IPS-15b (cell line): ENCODE data around the gene CALD1.

Experiments used
- H3K27me3 ChIP-seq: one replicate; pipeline ENCODE4 v1.6.1; 2013; ENCODE audit warnings: low read length; ENCODE audit not compliant: control insufficient read depth, insufficient read depth
- H3K36me3 ChIP-seq: one replicate; pipeline ENCODE4 v1.6.1; 2013; ENCODE audit warnings: low read length; ENCODE audit not compliant: control insufficient read depth, insufficient read depth
- H3K4me1 ChIP-seq: one replicate; pipeline ENCODE4 v1.6.1; 2013; ENCODE audit warnings: mild to moderate bottlenecking, low read length; ENCODE audit not compliant: control insufficient read depth, insufficient read depth
- H3K4me3 ChIP-seq: one replicate; pipeline ENCODE4 v1.5.1; 2013; ENCODE audit warnings: low read depth, low read length
- H3K9ac ChIP-seq: one replicate; pipeline ENCODE4 v1.6.1; 2013; ENCODE audit warnings: low read depth, mild to moderate bottlenecking, low read length
- H3K9me3 ChIP-seq: one replicate; pipeline ENCODE4 v1.6.1; 2013; ENCODE audit warnings: mild to moderate bottlenecking, low read length; ENCODE audit not compliant: control insufficient read depth, insufficient read depth

The CALD1 gene

GRCh38 chr7:134855442-134855841 lies 76.0 kb downstream of the CALD1 start:
- Histone ChIP-seq H3K36me3 (no peaks in the 10 kb centered on the region), H3K9me3 (no peaks in the 10 kb centered on the region), H3K4me3 (no peak overlapping the region), H3K4me1 (peaks cover 10% of the 10 kb centered on the region), H3K27me3 (no peaks in the 10 kb centered on the region), H3K9ac (no peak overlapping the region)

DNA sequence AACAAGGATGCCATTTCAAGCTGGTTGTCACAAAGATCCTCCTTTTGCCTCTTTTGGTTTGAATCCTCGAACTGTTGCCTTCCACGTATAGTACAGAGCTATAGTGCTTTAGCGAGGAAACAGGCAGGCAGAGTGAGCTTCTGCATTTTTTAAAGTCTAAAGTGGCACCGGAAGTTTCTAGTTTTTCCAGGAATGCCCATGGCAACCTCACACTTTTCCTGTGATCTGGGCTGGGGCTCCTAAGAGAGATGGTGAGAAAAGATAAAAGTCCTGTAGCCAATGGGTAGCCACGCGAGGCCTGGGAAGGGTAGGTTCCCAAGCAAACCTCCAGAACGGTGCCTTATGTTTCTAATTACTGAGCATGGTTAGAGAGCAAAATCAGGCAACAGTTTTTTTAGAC lies 76.7 kb downstream of the CALD1 start:
- Histone ChIP-seq H3K4me1 (peaks cover 10% of the 10 kb centered on the region), H3K36me3 (no peaks in the 10 kb centered on the region), H3K9me3 (no peaks in the 10 kb centered on the region), H3K27me3 (no peaks in the 10 kb centered on the region), H3K9ac (no peak overlapping the region), H3K4me3 (no peak overlapping the region)

GRCh38 chr7:134856691-134857090 lies 77.3 kb downstream of the CALD1 start:
- Histone ChIP-seq H3K9ac (no peak overlapping the region), H3K27me3 (no peaks in the 10 kb centered on the region), H3K9me3 (no peaks in the 10 kb centered on the region), H3K4me3 (no peak overlapping the region), H3K36me3 (no peaks in the 10 kb centered on the region), H3K4me1 (peaks cover 10% of the 10 kb centered on the region)

GRCh38 chr7:134857958-134858357 lies 78.5 kb downstream of the CALD1 start:
- H3K4me1 ChIP-seq: peaks cover 10% of the 10 kb centered on the region

GRCh38 chr7:134859783-134860182 lies 80.3 kb downstream of the CALD1 start:
- Histone ChIP-seq H3K4me3 (no peak overlapping the region), H3K27me3 (no peaks in the 10 kb centered on the region), H3K4me1 (peaks cover 10% of the 10 kb centered on the region), H3K36me3 (no peaks in the 10 kb centered on the region), H3K9ac (no peak overlapping the region), H3K9me3 (no peaks in the 10 kb centered on the region)

More at GRCh38 chr7:134857958-134858357, 78.5 kb downstream of the CALD1 start:
- H3K9me3 ChIP-seq: no peaks in the 10 kb centered on the region
- H3K4me3 ChIP-seq: no peak overlapping the region
- no peaks in the 10 kb centered on the region for H3K36me3 ChIP-seq
- no peak overlapping the region for H3K9ac ChIP-seq
- no peaks in the 10 kb centered on the region for H3K27me3 ChIP-seq

DNA sequence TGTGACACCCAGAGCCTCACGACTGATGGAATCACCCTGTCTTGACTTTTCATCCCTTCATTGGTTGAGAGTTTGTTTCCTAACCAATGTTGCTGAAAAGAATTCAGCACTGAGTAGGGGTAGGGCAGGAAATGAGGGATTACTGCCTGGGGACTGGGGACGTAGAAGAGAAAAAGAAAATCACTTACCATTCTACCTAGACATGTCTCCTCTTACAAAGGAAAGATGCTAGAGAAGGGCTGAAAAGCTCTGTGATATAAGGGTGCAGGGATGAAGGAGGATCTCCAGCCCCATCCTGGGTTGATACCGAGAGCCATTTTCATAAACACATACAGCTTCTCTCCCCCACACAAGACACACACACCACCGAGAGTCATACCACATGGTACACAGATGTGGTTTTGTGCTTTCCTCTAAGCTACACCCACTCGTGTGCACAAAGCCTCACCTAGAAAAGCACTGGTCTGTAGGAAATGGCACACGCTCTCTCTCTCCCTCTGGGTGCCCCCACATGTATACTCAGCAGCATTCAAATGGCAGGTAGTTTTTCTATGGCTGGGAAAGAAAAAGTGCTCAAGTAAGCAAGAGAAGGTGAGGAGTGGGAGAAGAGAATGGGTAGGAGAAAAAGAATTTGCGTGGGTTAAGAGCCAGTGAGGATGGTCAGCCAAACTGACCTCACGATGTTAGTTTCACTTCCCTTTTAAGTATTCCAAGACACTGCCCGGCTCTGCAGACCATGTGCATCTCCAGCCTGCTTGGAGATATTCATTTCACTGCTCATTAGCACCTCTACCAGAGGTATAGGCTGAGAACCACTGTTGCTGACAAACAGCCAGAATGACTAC lies 85.8 kb downstream of the CALD1 start:
- peaks cover 5% of the 10 kb centered on the region for H3K4me1 ChIP-seq
- no peak overlapping the region for H3K4me3 ChIP-seq
- H3K27me3 ChIP-seq: no peaks in the 10 kb centered on the region
- H3K9ac ChIP-seq: no peak overlapping the region
- H3K36me3 ChIP-seq: no peaks in the 10 kb centered on the region
- no peaks in the 10 kb centered on the region for H3K9me3 ChIP-seq

DNA sequence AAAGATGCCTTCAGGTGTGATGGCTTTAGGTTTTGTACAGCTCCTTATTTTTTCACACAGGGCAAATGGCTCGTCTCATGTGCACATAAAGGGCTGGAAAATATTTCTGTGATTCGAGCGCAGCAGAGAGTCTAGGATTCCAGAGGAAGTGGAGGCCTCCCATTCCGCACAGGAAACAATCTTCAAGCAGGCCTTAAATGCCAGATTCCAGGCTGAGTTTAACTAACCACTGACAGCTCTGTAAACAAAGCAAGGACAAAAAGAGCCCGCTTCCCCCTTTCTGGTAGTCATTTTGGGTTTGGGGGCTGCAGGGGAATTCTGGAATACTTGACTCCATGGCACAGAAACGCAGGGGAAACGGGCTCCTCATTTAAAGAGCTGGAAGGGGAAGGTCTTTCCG lies 87.2 kb downstream of the CALD1 start:
- no peaks in the 10 kb centered on the region for H3K9me3 ChIP-seq
- H3K9ac ChIP-seq: no peak overlapping the region
- H3K36me3 ChIP-seq: no peaks in the 10 kb centered on the region

DNA sequence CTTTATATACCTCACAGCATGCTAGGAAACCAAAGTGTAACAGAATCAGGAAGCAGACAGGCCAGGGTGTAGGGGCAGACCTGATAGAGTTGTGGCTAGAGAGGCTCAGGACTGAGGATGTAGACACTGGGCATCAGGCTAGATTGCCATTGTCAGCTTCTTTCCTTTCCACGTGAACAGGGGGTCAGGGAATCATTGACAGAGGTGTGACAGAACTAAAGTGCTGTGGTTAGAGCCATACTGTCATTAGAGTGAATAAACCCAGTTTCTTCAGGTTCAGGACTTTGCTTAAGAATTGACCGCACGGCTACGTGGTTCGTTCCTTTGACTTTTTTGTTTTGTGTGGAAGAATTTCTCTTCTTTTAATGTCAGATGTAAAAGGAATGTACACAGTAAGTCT lies 90.7 kb downstream of the CALD1 start:
- Histone ChIP-seq H3K4me1 (peaks cover 2% of the 10 kb centered on the region), H3K9me3 (no peaks in the 10 kb centered on the region), H3K27me3 (no peaks in the 10 kb centered on the region), H3K36me3 (no peaks in the 10 kb centered on the region), H3K4me3 (no peak overlapping the region), H3K9ac (no peak overlapping the region)

More for the DNA sequence above, 87.2 kb downstream of the CALD1 start:
- Histone ChIP-seq H3K4me1 (peaks cover 5% of the 10 kb centered on the region), H3K4me3 (no peak overlapping the region), H3K27me3 (no peaks in the 10 kb centered on the region)

GRCh38 chr7:134870781-134871180 lies 91.3 kb downstream of the CALD1 start:
- H3K27me3 ChIP-seq: no peaks in the 10 kb centered on the region
- H3K4me1 ChIP-seq: no peaks in the 10 kb centered on the region
- H3K9me3 ChIP-seq: no peaks in the 10 kb centered on the region
- no peak overlapping the region for H3K9ac ChIP-seq
- no peak overlapping the region for H3K4me3 ChIP-seq
- no peaks in the 10 kb centered on the region for H3K36me3 ChIP-seq

DNA sequence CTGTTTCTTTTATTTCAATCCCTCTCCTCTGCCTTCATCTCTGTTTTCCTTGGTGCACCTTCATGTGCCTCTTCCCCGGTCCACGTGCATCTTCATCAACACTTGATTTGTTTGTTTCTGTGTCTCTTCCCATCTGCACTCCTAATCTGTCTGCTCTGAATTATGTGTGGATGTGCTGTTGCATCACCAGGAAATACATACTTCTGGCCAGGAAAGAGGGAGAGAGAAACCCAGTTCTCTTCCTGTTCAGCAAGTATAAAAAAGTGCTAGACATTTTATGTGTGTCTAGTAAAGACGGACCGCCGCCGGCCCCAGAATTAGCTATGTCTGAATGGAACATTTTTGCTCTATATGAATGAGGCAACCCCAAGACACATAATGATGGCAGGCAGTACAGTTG lies 93.8 kb downstream of the CALD1 start:
- H3K4me1 ChIP-seq: no peaks in the 10 kb centered on the region
- H3K4me3 ChIP-seq: no peak overlapping the region
- H3K9ac ChIP-seq: no peak overlapping the region
- no peaks in the 10 kb centered on the region for H3K9me3 ChIP-seq
- no peaks in the 10 kb centered on the region for H3K36me3 ChIP-seq
- H3K27me3 ChIP-seq: no peaks in the 10 kb centered on the region

DNA sequence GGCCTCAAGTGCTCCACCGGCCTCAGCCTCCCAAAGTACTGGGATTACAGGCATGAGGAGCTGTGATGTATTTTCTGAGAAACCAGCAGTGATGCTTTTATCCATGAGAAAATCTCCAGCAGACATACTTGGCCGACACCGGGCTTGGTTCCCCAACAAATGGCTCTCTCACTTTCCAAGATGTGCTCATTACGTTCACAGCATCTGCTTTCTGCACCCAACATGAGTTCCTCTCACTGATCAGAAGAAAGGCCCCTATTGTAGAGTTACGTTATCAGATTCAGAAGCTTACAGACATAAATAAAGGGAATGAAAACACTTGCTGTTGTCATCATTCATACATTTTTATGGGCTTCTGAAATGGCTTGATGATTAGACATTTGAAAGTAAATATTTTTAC lies 95.0 kb downstream of the CALD1 start:
- H3K36me3 ChIP-seq: no peaks in the 10 kb centered on the region
- no peak overlapping the region for H3K4me3 ChIP-seq
- H3K27me3 ChIP-seq: no peaks in the 10 kb centered on the region
- H3K4me1 ChIP-seq: no peaks in the 10 kb centered on the region
- no peaks in the 10 kb centered on the region for H3K9me3 ChIP-seq
- H3K9ac ChIP-seq: no peak overlapping the region

DNA sequence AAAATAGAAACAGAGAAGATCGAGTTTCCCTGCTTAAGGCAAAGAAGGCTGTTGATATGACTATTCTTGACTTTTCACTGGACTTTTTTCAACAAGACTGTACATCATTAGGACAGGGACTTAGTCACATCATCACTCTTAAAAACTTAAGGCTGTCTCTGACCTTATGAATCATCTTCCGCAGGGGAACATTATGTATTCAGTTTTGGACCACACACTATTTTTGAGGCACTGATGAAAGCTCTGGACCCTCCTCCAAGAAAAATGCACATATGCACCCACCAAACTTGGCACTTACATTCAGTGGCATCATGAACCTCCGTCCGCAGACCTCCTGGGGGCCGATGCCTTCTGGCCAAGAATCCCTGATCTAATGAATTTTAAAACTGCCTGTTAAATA lies 96.4 kb downstream of the CALD1 start:
- Histone ChIP-seq H3K36me3 (no peaks in the 10 kb centered on the region), H3K4me3 (no peak overlapping the region), H3K9me3 (no peaks in the 10 kb centered on the region), H3K27me3 (no peaks in the 10 kb centered on the region), H3K9ac (no peak overlapping the region), H3K4me1 (no peaks in the 10 kb centered on the region)
